Prostate gland (tissue), 2 donors: Measurements from ENCODE around the gene ABCG1. TPM values are rescaled to one million over a fixed set of nuclear protein-coding genes. Genes with fewer than 3 reads are reported as not detected.

Experiments used
- DNase-seq: peaks from one replicate; pipeline ENCODE4 v3.0.0-alpha.2; 2019; ENCODE audit warnings: low spot score
- H3K27ac ChIP-seq, 2 donors: fragments of 200-600 bp; sonication (generic); 2 replicates each; pipeline ENCODE4 v1.5.1; 2017 to 2019
- H3K27me3 ChIP-seq: fragments of 200-600 bp; sonication (generic); replicated peaks from 2 replicates; pipeline ENCODE4 v1.5.1; 2019; ENCODE audit not compliant: insufficient read depth
- H3K36me3 ChIP-seq, 2 donors: fragments of 200-600 bp; sonication (generic); 1 replicate in 1 of 2; 2 replicates in 1 of 2; pipeline versions ENCODE4 v1.5.1 to v1.8.1; 2017 to 2019
- H3K4me1 ChIP-seq: fragments of 200-600 bp; sonication (generic); replicated peaks from 2 replicates; pipeline ENCODE4 v1.5.1; 2019
- H3K4me3 ChIP-seq, 2 donors: fragments of 200-600 bp; sonication (generic); 2 replicates each; pipeline ENCODE4 v1.5.1; 2017 to 2019
- H3K9me3 ChIP-seq: fragments of 200-600 bp; sonication (generic); 2 replicates; pipeline ENCODE4 v1.5.1; 2017
- CTCF ChIP-seq, 4 experiments: fragments of 200-600 bp in 2 of 4; fragments of 450-650 bp in 2 of 4; sonication (generic) in 2 of 4; IDR thresholded peaks; 1 replicate in 3 of 4; 2 replicates in 1 of 4; pipeline ENCODE4 v1.5.1; 2016 to 2019; ENCODE audit warnings: antibody characterized with exemption in 4 of 4, mild to moderate bottlenecking in 2 of 4, moderate library complexity in 2 of 4
- POLR2A ChIP-seq: fragments of 450-650 bp; IDR thresholded peaks from one replicate; pipeline ENCODE4 v1.6.1; 2016; ENCODE audit warnings: antibody characterized with exemption, mild to moderate bottlenecking
- POLR2AphosphoS5 ChIP-seq: sonication (generic); formaldehyde crosslinking; IDR thresholded peaks from one replicate; pipeline ENCODE4 v1.6.1; 2017; ENCODE audit warnings: antibody characterized with exemption
- WGBS: methylation state at CpG from one replicate; pipeline ENCODE4 v1.1.5; 2018; 5-methylcytosine and 5-hydroxymethylcytosine counted together
- intact Hi-C: fragments of 100-400 bp; cut with DNase I; formaldehyde crosslinking; loops from one replicate; pipeline ENCODE4 v1.14.2; 2022
- total RNA-seq, 2 donors: library from RNA; depleted of rRNA; stranded (reverse); fragments of >200 nt; gene quantifications; one replicate each; pipeline ENCODE4 v1.1.0, GENCODE V29; 2016

The ABCG1 gene
- total RNA-seq, 2 donors from 2014 or later, result 22.7 to 28.3 TPM

- no peaks in the 10 kb centered on the region for H3K36me3 ChIP-seq
- H3K27ac ChIP-seq, result no peak overlapping the region
- H3K9me3 ChIP-seq, result no peaks in the 10 kb centered on the region
- intact Hi-C loops, result no loop called here
- no peak for DNase-seq
- H3K4me1 ChIP-seq, result no peaks in the 10 kb centered on the region
- WGBS, result 88% methylated on average over 4 of the region's 4 CpGs
- H3K4me3 ChIP-seq, result no peak overlapping the region
- no peak for TF ChIP-seq CTCF (IDR thresholded peaks at IDR 0.05)
- TF ChIP-seq POLR2A, result no peak
- TF ChIP-seq POLR2AphosphoS5, result no peak
- no peaks in the 10 kb centered on the region for H3K27me3 ChIP-seq
These were observed 36.1 kb upstream of the ABCG1 start for GRCh38 chr21:42182713-42183371.

GRCh38 chr21:42183374-42184266 is 35.3 kb upstream of the ABCG1 start:
- no peaks in the 10 kb centered on the region for H3K9me3 ChIP-seq
- no peaks in the 10 kb centered on the region for H3K27me3 ChIP-seq
- no peaks in the 10 kb centered on the region for H3K4me1 ChIP-seq
- WGBS, result 97% methylated on average over 6 of the region's 6 CpGs
- H3K4me3 ChIP-seq, result no peak overlapping the region
- TF ChIP-seq POLR2A, result no peak
- no peak for TF ChIP-seq POLR2AphosphoS5
- no peak for TF ChIP-seq CTCF (IDR thresholded peaks at IDR 0.05)
- intact Hi-C loops, result no loop called here
- H3K27ac ChIP-seq, result no peak overlapping the region
- no peak for DNase-seq
- no peaks in the 10 kb centered on the region for H3K36me3 ChIP-seq

GRCh38 chr21:42186591-42186990 is 32.3 kb upstream of the ABCG1 start:
- no peak for DNase-seq
- H3K9me3 ChIP-seq, result no peaks in the 10 kb centered on the region
- H3K27ac ChIP-seq, result no peak overlapping the region
- intact Hi-C loops, result no loop called here
- H3K27me3 ChIP-seq, result no peaks in the 10 kb centered on the region
- WGBS, result 18% methylated on average over 2 of the region's 2 CpGs
- TF ChIP-seq CTCF (IDR thresholded peaks at IDR 0.05), result no peak
- TF ChIP-seq POLR2AphosphoS5, result peak; percentile 33
- TF ChIP-seq POLR2A, result no peak
- H3K4me1 ChIP-seq, result no peaks in the 10 kb centered on the region
- H3K4me3 ChIP-seq, result no peak overlapping the region
- H3K36me3 ChIP-seq, result no peaks in the 10 kb centered on the region

- Histone ChIP-seq H3K4me1 (no peaks in the 10 kb centered on the region), H3K4me3 (no peak overlapping the region), H3K27ac (no peak overlapping the region), H3K9me3 (no peaks in the 10 kb centered on the region), H3K27me3 (no peaks in the 10 kb centered on the region), H3K36me3 (no peaks in the 10 kb centered on the region)
- DNase-seq, result no peak
- intact Hi-C loops, result no loop called here
- TF ChIP-seq CTCF (IDR thresholded peaks at IDR 0.05), result no peak
- no peak for TF ChIP-seq POLR2A
- TF ChIP-seq POLR2AphosphoS5, result no peak
- WGBS, result 83% methylated on average over 8 of the region's 8 CpGs
These were observed 30.8 kb upstream of the ABCG1 start for GRCh38 chr21:42187976-42188653.
